ENCODE results near the gene TEX19. TPM values are rescaled to one million over a fixed set of nuclear protein-coding genes. Genes with fewer than 3 reads are reported as not detected.

The TEX19 gene
- total and polyA plus RNA-seq, 2 of the 4 experiments (the other 2 are of a cell fraction): under 0.01 to 0.03 TPM

DNA sequence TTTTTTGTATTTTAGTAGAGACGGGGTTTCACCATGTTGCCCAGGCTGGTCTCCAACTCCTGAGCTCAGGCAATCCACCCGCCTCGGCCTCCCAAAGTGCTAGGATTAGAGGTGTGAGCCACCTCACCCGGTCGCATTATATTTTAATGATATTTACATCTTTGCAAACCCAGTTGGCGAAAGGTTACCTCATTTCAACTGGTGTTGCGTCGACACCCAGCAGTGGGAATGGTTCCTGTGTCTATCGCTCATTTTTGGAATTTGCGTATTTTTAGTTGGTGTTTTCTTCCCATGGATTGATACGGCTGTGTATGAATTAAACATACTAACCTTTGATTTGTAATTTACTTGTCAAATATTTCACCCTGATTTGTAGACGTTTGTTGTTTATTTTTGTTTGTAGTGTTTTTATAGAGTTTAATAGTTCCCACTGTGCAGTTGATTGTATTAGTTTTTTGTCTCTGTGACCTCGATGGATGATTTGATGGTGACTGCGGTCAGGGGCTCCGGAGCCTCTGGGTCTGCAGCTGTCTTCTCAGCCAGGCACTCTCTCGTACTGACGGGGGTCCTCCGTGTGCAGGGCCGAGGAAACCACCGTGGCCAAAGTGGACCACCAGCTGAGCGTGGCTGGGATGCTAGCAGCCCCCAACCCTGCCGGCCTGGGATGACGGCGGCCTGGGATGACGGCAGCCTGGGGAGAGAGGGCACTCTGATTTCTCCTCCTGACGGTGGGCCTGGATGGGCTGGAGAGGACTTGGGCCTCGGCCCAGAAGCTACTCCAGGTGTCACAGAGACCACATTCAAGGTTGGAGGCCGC is 45.6 kb upstream of the TEX19 start (continued):
- TF ChIP-seq, protein P1, sequence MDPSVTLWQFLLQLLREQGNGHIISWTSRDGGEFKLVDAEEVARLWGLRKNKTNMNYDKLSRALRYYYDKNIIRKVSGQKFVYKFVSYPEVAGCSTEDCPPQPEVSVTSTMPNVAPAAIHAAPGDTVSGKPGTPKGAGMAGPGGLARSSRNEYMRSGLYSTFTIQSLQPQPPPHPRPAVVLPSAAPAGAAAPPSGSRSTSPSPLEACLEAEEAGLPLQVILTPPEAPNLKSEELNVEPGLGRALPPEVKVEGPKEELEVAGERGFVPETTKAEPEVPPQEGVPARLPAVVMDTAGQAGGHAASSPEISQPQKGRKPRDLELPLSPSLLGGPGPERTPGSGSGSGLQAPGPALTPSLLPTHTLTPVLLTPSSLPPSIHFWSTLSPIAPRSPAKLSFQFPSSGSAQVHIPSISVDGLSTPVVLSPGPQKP (IDR thresholded peaks at IDR 0.05; ENCODE audit: borderline replicate concordance, low read depth, low read length): no peak

DNA sequence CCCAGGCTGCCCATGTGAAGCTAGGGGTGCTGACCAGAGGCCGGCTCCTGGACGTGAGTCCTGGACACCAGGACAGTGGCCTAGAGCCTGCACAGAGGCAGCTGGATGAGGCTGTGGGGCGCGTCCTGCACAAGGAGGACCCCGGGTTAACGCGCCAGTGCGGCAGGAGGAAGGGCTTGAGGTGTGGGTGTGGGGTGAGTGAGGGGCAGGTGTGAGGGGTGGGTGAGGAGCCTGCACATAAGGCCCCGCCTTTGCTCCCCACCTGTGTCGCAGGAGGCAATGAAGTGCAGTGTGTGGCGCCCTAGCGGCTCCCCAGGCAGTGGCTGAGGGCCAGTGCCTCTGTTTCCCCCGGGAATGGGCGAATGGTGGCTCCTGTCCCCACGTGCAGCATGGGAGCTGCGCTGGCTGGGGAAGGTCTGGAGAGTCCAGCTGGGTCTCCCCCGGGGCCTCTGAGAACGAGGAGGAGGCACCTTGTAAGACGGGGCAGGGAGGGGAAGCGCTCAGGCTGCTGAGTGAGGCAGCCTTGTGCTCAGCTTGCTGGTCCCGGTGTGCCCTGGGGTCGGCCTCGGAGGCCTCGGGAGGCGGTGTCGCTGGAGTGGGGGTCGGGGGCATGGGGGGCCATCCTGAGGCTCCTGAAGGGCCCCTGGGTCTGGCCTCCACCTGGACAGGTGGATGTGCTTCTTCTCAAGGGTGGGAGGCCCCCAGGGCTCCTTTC is 44.9 kb upstream of the TEX19 start:
- Histone ChIP-seq H2BK5ac (ENCODE audit: low read depth, low read length, poor library complexity, severe bottlenecking) (no peak overlapping the region), H2AK5ac (ENCODE audit: low read depth, low read length) (no peak overlapping the region), H2AK9ac (replicated peaks; ENCODE audit: low read depth, low read length, poor library complexity) (no peak overlapping the region), H4K8ac (ENCODE audit: low read depth in 2 of 2, low read length in 2 of 2) (no peak overlapping the region), H3K9ac (ENCODE audit: low read depth, low read length) (no peak overlapping the region), H4K20me1 (ENCODE audit: insufficient read depth, low read length) (0 out of 2 replicates have a peak, but pooled peaks cover 4% of the 10 kb centered on the region), H3K23ac (ENCODE audit: low read depth, low read length) (no peak overlapping the region), H3K18ac (ENCODE audit: low read depth, low read length) (no peak overlapping the region), H3K27me3 (ENCODE audit: control insufficient read depth, insufficient read depth, low read length) (peaks cover 51% of the 10 kb centered on the region), H3K27ac (ENCODE audit: insufficient read depth, low read length) (no peak overlapping the region), H4K91ac (ENCODE audit: insufficient read depth, low read depth, low read length) (no peak overlapping the region), H3K14ac (replicated peaks; ENCODE audit: low read depth, low read length) (no peak overlapping the region), H3K9me1 (ENCODE audit: insufficient read depth, low read length) (peaks cover 4% of the 10 kb centered on the region; the same call in 1 of the 2 replicates), H3K4me3 (ENCODE audit: insufficient read depth, low read depth, low read length) (no peak overlapping the region), H2BK15ac (ENCODE audit: low read depth, low read length) (no peak overlapping the region), H4K5ac (ENCODE audit: low read depth, low read length) (no peak overlapping the region), H2BK20ac (ENCODE audit: low read depth, low read length) (no peak overlapping the region), H2AFZ (replicated peaks; ENCODE audit: low read length, poor library complexity) (no peak overlapping the region), H3K9me3 (ENCODE audit: control insufficient read depth, insufficient read depth, low read length) (no peaks in the 10 kb centered on the region), H3K4me1 (ENCODE audit: control insufficient read depth, insufficient read depth, low read length) (no peaks in the 10 kb centered on the region), H2BK120ac (ENCODE audit: low read depth, low read length) (no peak overlapping the region), H3K4ac (ENCODE audit: low read depth, low read length) (no peak overlapping the region), H3K79me1 (ENCODE audit: low read depth in 1 of 2, low read length in 2 of 2) (no peaks in the 10 kb centered on the region), H3K56ac (ENCODE audit: extremely low read depth, insufficient read depth, low read length) (no peak overlapping the region), H3K36me3 (ENCODE audit: control insufficient read depth, insufficient read depth, low read length) (no peaks in the 10 kb centered on the region), H3K4me2 (ENCODE audit: low read depth, low read length) (no peak overlapping the region)
- ATAC-seq (ENCODE audit: low read depth) (no peak), DNase-seq (no peak)
- BruUV-seq (replicated peaks): no TSS peak
- POLR2A ChIA-PET (ENCODE audit: unreplicated experiment): no interaction called here
- in situ Hi-C loops (cut with MboI; ENCODE audit: low sequenced_read_pairs): no loop called here
- 85% methylated on average over 18 of the region's 27 CpGs; no CpG with 5 or more reads in 1 of the 2 experiments for WGBS, 2 experiments (ENCODE audit: extremely low coverage in 2 of 2, insufficient read length in 1 of 2)
- dilution Hi-C loops (cut with HindIII; ENCODE audit: low sequenced_read_pairs, unreplicated experiment): no loop called here
- intact Hi-C loops (cut with micrococcal nuclease): no loop called here
- CTCF ChIA-PET: no interaction called here
- TF ChIP-seq RFX5 (IDR thresholded peaks at IDR 0.05; ENCODE audit: low read depth, low read length) (no peak), RAD21 (IDR thresholded peaks at IDR 0.05; ENCODE audit: low read length) (no peak), CEBPB (IDR thresholded peaks at IDR 0.05; ENCODE audit: low read depth, low read length) (no peak), MXI1 (IDR thresholded peaks at IDR 0.05; ENCODE audit: borderline replicate concordance, low read depth, low read length) (no peak), FOS (IDR thresholded peaks at IDR 0.05; ENCODE audit: low read depth, low read length) (no peak), CHD1 (IDR thresholded peaks at IDR 0.05; ENCODE audit: low read depth, low read length) (no peak), MAZ (IDR thresholded peaks at IDR 0.05; ENCODE audit: borderline replicate concordance, low read depth, low read length) (no peak), SMC3 (IDR thresholded peaks at IDR 0.05; ENCODE audit: low read depth, low read length) (no peak), RCOR1 (IDR thresholded peaks at IDR 0.05; ENCODE audit: insufficient replicate concordance, low read length) (no peak), MAFK (IDR thresholded peaks at IDR 0.05; ENCODE audit: low read depth, low read length) (no peak), BHLHE40 (IDR thresholded peaks at IDR 0.05; ENCODE audit: low read depth, low read length) (no peak)
- TF ChIP-seq, protein P2, sequence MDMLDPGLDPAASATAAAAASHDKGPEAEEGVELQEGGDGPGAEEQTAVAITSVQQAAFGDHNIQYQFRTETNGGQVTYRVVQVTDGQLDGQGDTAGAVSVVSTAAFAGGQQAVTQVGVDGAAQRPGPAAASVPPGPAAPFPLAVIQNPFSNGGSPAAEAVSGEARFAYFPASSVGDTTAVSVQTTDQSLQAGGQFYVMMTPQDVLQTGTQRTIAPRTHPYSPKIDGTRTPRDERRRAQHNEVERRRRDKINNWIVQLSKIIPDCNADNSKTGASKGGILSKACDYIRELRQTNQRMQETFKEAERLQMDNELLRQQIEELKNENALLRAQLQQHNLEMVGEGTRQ (IDR thresholded peaks at IDR 0.05; ENCODE audit: low read depth, low read length): no peak

Data from IMR-90 (cell line).